ENCODE results near the gene CADPS2. TPM values are rescaled to one million over a fixed set of nuclear protein-coding genes. Genes with fewer than 3 reads are reported as not detected.

CADPS2 gene
- total RNA-seq, 1 donor from 2014 or later, result 19.1 TPM

DNA sequence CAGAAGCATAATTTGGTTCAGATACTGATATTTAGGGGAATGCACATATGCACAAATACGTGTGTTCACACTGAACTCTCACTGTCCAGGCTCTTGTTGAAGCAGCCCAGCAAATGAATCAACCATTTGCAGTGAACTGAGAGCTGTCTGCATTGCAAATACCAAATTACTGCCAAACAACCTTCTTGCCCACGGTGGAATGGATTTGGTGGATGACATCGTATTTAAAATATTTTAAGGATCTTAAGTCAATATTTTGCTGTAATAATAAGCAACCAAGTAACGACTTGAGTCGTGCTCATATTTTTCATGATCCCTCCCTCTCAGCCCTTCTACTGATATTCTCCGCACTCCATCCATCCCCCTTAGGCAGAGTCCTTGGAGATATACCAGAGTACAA is 473.8 kb downstream of the CADPS2 start:
- Mint-ChIP-seq H3K36me3 (no peaks in the 10 kb centered on the region), H3K27ac (no peak overlapping the region), H3K4me3 (no peak overlapping the region), H3K4me1 (peaks cover 30% of the 10 kb centered on the region), H3K9me3 (no peaks in the 10 kb centered on the region), H3K27me3 (ENCODE audit: insufficient read depth, low read depth) (peaks cover 4% of the 10 kb centered on the region)
- no peak for TF ChIP-seq EZH2 (IDR thresholded peaks at IDR 0.05)
- TF ChIP-seq EZH2phosphoT487 (IDR thresholded peaks at IDR 0.05), result no peak
- TF ChIP-seq CTCF (IDR thresholded peaks at IDR 0.05), result no peak
- Histone ChIP-seq H3K27ac (no peak overlapping the region), H3K79me2 (ENCODE audit: low read depth) (no peaks in the 10 kb centered on the region), H3K4me2 (no peak overlapping the region), H3K27me3 (no peaks in the 10 kb centered on the region), H3F3A (ENCODE audit: low read depth) (peaks cover 20% of the 10 kb centered on the region), H3K9ac (no peak overlapping the region), H3K9me3 (ENCODE audit: low read depth) (no peaks in the 10 kb centered on the region), H3K4me3 (no peak overlapping the region), H3K4me1 (peaks cover 60% of the 10 kb centered on the region), H2AFZ (replicated peaks) (no peak overlapping the region), H4K20me1 (ENCODE audit: low read depth) (no peaks in the 10 kb centered on the region), H3K36me3 (no peaks in the 10 kb centered on the region)
- DNase-seq (ENCODE audit: low spot score), result no peak

- no peak overlapping the region for H3K4me3 ChIP-seq
- no peaks in the 10 kb centered on the region for H3K36me3 ChIP-seq
- H3K27me3 ChIP-seq, result no peaks in the 10 kb centered on the region
- Mint-ChIP-seq H3K9me3 (peaks cover 6% of the 10 kb centered on the region), H3K4me1 (peaks cover 21% of the 10 kb centered on the region), H3K36me3 (no peaks in the 10 kb centered on the region), H3K27me3 (ENCODE audit: insufficient read depth, low read depth) (peaks cover 4% of the 10 kb centered on the region), H3K27ac (no peak overlapping the region), H3K4me3 (no peak overlapping the region)
- no peaks in the 10 kb centered on the region for H3K79me2 ChIP-seq (ENCODE audit: low read depth)
- H3K4me1 ChIP-seq, result peaks cover 44% of the 10 kb centered on the region
- H4K20me1 ChIP-seq (ENCODE audit: low read depth), result no peaks in the 10 kb centered on the region
- DNase-seq (ENCODE audit: low spot score), result no peak
- H3K9ac ChIP-seq, result no peak overlapping the region
- H3K4me2 ChIP-seq, result no peak overlapping the region
- H3F3A ChIP-seq (ENCODE audit: low read depth), result peaks cover 11% of the 10 kb centered on the region
- H3K27ac ChIP-seq, result no peak overlapping the region
- H3K9me3 ChIP-seq (ENCODE audit: low read depth), result no peaks in the 10 kb centered on the region
- no peak for TF ChIP-seq EZH2 (IDR thresholded peaks at IDR 0.05)
- no peak for TF ChIP-seq CTCF (IDR thresholded peaks at IDR 0.05)
- no peak for TF ChIP-seq EZH2phosphoT487 (IDR thresholded peaks at IDR 0.05)
- peak overlapping the region; percentile 37 for H2AFZ ChIP-seq (replicated peaks)
Observed at GRCh38 chr7:122407195-122407594, 479.1 kb downstream of the CADPS2 start.

DNA sequence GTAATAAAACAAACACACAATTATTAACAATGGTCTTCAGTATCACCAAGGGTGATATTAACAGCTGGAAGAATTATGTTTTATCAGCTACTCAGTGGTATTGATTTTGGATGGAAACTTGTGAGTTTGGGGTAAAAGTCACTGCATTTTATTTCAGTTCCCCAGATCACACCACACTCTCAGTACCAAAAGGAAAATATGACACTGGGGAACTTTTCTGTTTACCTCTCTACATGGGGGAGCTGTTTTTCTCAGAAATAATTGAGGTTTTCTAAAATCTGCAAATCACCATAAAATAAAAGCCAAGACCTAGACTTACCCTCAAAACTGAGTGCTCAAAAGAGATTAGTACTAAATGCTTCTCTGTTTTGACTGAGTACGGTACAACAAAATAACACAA is 483.1 kb downstream of the CADPS2 start:
- DNase-seq (ENCODE audit: low spot score), result no peak
- no peak overlapping the region for H3K4me3 ChIP-seq
- no peaks in the 10 kb centered on the region for H3K27me3 ChIP-seq
- Mint-ChIP-seq H3K4me3 (no peak overlapping the region), H3K9me3 (peaks cover 6% of the 10 kb centered on the region), H3K4me1 (peaks cover 26% of the 10 kb centered on the region), H3K36me3 (peaks cover 4% of the 10 kb centered on the region), H3K27ac (no peak overlapping the region), H3K27me3 (ENCODE audit: insufficient read depth, low read depth) (no peaks in the 10 kb centered on the region)
- no peak overlapping the region for H2AFZ ChIP-seq (replicated peaks)
- H3K36me3 ChIP-seq, result no peaks in the 10 kb centered on the region
- no peaks in the 10 kb centered on the region for H3K79me2 ChIP-seq (ENCODE audit: low read depth)
- H4K20me1 ChIP-seq (ENCODE audit: low read depth), result no peaks in the 10 kb centered on the region
- H3K4me1 ChIP-seq, result peaks cover 42% of the 10 kb centered on the region
- no peak overlapping the region for H3K4me2 ChIP-seq
- H3K27ac ChIP-seq, result no peak overlapping the region
- H3F3A ChIP-seq (ENCODE audit: low read depth), result peaks cover 11% of the 10 kb centered on the region
- TF ChIP-seq EZH2phosphoT487 (IDR thresholded peaks at IDR 0.05) (no peak), CTCF (IDR thresholded peaks at IDR 0.05) (no peak)
- H3K9me3 ChIP-seq (ENCODE audit: low read depth), result no peaks in the 10 kb centered on the region
- H3K9ac ChIP-seq, result no peak overlapping the region

All from neural progenitor cell (in vitro differentiated cells).